ENCODE results near the gene MPPED2.

Gene MPPED2

DNA sequence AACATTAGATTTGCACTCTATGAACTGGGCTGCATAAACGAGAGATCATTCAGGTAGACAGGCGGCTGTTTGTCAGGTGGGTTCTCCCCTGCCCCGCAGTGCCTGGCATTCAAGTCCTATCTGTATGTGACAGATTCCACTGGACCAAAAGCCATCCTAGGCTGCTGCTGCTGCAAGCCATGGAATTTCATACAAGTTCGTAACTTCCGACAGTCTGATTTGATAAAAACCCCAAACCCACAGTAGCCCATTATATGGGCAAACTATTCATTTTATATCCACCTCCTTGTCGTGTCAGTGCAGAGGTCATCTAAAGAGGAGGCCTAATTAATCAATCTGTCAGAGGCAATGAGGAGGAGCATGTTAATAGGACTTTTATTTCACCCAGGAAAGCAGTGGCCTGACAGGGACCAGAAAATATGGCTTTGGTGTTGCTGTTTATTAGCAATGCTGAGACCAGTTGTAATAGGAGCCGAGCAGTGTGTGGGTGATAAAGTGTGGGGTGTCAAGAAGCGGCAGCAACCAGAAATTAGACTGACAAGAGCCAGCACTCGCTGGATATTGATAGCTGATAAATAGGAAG, 139.0 kb downstream of the MPPED2 start:
- DNase-seq, result no peak

DNA sequence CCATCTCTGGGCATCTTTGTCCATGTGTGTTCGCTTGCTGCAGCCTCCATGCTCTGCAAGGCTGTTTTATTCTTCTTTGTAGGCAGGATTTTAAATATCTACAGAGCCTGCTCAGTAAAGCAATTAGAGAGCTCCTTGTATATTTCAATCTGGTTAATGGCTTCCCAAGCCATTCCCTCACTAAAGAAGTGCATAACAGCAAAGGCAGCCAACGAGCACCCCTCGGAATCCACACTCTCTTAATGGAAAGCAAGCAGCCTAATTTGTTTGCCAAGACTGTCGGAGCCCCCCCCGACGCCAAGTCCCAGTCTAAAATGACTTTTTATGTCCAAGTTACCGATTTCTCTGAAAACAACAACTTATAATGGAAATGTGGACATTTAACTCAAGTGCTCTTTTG, 139.6 kb downstream of the MPPED2 start:
- no peak for DNase-seq

DNA sequence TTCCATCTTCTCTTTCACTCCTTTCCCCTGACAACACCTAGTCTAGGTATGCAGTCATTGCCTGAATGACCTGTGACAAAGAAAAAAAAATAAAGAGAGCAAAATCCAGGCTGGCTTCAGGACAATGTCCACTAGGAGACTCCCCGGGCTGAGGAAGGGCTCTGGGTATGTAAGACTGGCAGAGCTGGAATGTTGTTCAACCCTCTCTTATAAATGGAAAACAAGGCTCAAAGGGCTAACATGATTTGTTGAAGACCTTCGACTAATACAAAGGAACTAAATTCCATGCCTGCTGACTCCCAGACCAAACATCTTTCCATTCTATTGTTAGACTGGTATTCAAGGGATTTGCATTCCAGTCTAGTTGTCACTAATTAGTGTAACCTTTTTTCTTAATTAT, 141.1 kb downstream of the MPPED2 start:
- DNase-seq, result no peak

GRCh38 chr11:30440510-30440909, 145.6 kb downstream of the MPPED2 start:
- DNase-seq, result no peak

- DNase-seq, result no peak
Observed at GRCh38 chr11:30436801-30437200, 149.4 kb downstream of the MPPED2 start.

DNA sequence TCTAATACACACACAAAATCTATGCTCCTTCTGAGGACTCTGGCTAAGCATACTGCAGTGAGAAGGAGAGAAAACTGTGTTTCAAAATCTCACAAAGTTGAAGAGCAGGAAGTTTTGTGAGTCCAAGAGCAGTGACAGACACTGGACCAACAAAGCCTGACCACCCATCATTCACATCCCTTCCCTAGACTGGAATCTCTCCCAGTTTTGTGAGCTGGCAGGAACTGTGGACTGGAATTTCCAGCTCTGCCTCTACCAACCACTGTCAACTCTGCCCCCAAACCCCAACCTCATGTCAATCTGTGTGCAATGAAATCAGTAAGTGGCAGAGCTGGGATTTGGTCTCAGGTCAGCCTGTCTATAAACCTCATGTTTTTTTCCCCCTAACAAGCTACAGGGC, 150.7 kb downstream of the MPPED2 start:
- no peak for DNase-seq

GRCh38 chr11:30434901-30435300, 151.3 kb downstream of the MPPED2 start:
- DNase-seq, result no peak

DNA sequence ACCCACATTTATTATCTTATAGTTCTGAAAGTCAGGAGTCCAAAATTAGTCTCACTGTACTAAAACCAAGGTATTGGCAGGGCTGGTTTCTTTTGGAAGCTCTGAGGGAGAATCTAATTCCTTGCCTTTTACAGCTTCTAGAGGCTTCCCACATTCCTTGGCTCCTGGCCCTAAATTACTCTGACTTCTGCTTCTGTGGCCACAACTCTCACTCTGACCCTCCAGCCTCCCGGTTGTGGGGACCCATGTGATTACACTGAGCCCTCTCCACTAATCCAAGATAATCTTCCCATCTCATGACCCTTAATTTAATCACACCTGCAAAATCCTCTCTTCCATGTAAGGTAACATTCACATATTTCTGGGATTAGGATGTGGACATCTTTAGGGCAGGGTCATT, 152.3 kb downstream of the MPPED2 start:
- no peak for DNase-seq

DNA sequence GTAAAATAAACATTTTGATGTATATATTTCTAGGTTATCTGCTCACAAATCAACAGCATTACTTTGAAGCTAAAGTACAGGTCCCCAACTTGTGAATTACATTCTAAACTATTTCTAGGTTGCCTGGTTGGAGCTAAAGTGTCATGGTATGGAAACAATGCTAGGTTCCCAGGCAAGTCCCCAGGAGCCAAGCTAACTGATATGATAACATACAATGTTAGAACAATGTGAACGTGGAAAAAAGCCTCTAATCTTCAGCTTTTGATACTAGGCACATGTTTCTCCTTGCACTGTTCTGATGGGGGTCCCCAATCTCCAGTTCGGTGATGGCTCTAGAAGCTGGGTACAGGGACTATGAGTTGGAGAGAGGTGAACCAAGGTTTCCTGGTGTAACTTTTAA, 153.4 kb downstream of the MPPED2 start:
- no peak for DNase-seq

GRCh38 chr11:30432178-30432577, 154.0 kb downstream of the MPPED2 start:
- DNase-seq, result no peak

DNA sequence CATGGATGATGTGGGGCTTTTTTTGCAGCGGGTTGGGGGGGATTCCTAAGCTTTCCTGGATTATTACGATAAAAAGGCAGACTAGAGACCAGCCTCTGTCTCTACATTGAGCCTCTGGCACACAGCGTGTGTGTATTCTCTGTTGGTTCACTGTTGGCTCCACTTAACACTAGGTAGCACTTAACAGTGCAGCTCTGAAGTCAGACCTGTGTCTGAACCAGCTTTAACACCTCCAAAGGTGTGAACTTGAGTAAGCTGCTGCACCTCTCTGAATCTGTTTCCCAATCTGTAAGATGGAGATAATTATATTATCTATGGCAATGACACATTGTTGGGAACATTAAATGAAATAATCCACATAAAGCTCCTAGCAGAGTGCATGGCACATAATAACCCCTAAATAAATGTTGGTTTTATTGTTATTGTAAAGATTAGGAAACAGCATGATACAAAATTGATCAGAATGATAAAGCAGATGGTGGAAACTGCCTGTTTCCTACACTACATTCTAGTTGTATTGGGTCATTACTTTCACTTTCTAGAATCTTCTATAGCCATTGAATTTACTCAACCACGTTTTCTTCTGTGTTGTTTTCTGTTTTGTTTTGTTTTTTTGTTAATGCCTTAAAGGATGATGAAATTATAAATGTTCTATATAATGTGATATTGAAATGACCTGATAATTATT, 154.9 kb downstream of the MPPED2 start:
- no peak for DNase-seq

- no peak for DNase-seq
Observed at GRCh38 chr11:30429550-30429949, 156.6 kb downstream of the MPPED2 start.

DNA sequence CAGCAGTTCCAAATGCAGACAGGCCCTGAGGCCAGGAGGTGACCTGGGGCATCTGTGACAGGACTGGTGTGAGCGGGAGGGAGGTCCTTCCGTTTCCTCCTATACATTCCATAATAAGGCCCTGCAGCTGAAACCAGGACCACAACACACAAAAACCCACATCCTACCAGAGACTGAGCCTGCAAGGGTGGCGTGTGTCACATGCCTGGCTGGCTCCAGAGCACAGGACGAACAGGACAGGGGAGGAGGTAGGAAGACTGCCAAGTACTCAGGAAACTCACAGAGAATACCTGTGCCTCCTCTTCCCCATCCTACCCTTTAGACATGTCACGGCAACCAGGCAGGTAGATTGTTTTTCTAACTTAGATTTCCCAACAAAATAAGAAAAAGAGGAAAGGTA, 159.4 kb downstream of the MPPED2 start:
- DNase-seq, result no peak

GRCh38 chr11:30424844-30425243, 161.3 kb downstream of the MPPED2 start:
- no peak for DNase-seq

- DNase-seq, result no peak
Observed at GRCh38 chr11:30424321-30424720, 161.8 kb downstream of the MPPED2 start.

GRCh38 chr11:30423886-30424285, 162.3 kb downstream of the MPPED2 start:
- no peak for DNase-seq

DNA sequence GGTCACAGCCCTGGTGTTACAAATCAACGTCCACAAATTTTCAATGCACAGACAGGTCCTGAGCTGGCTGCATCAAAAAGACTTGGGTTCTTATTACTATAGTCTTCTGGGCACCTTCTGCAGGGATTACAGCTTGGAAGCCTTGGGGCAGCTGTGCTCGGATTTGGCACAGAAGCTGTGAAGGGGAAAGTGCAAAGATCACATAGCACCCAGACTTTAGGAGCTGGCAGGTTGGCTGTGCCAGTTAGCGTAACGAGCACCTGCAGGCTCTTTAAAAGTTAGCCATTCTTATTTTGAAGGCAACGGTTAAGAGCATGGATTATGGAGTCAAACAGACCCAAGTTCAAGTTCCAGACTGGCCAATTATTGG, 162.9 kb downstream of the MPPED2 start:
- DNase-seq, result no peak

- DNase-seq, result no peak
Observed at GRCh38 chr11:30422447-30423278, 163.5 kb downstream of the MPPED2 start.

DNA sequence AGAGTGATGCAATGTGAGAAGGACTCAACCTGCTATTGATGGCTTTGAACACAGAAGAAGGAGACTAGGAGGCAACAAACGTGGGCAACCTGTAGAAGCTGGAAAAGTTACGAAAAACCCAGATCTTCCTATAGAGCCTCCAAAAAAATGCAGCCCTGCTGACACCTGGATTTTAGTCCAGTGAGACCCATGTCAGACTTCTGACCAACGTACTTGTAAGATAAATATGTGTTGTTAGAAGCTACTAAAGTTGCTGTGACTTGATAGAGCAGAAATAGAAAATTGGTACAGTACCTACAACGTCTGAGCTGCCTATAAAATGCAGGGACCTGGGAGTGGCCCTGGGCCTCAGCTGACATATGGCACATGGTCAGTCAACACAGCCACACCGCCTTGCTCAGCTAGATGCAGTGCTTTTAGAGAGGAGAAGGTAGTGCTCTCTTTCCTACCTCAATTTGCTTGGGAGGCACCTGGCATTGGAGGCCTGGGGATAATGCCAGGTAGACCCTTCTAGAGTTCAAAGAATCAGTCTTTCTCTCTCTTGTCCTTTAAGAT, 165.8 kb downstream of the MPPED2 start:
- DNase-seq, result no peak

GRCh38 chr11:30414806-30415205, 171.3 kb downstream of the MPPED2 start:
- no peak for DNase-seq

DNA sequence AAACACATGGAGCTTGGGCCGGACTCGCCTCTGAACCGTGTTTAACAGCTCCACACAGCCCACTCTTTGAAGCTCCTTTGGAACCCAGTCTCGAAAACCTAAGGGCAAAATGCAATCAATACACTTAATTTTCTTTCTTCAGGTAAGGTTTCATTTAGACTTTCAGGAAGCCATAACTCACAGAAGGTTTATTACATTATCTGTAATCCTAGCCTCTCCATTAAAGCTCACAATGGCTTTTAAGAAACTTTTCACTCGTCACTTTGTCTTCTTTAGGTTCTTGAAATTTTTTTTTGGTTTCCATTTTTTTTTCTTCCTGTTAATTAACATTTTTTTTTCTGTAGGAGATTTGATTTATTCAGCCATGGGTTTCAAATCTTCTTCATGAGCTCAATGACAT, 171.9 kb downstream of the MPPED2 start:
- no peak for DNase-seq

- no peak for DNase-seq
Observed at GRCh38 chr11:30412509-30412908, 173.6 kb downstream of the MPPED2 start.

GRCh38 chr11:30411383-30411782, 174.8 kb downstream of the MPPED2 start:
- DNase-seq, result no peak

All from stimulated activated CD4-positive, alpha-beta T cell treated with anti-CD3 and anti-CD28 coated beads, Interleukin-4, amount 100 ng/mL, for 1 hour (primary cell).